HepG2 (cell line): ENCODE results near the gene CELSR2. TPM values are rescaled to one million over a fixed set of nuclear protein-coding genes. Genes with fewer than 3 reads are reported as not detected.

Source experiments
- ATAC-seq: fragments of 200-7000 bp; cut with Tn5 transposase; 3 replicates; pipeline ENCODE4 v1.9.1; 2020; ENCODE audit warnings: mild to moderate bottlenecking, moderate library complexity
- BruUV-seq: library from RNA; stranded (reverse); fragments of 400-500 nt; replicated peaks from 2 replicates; lab custom pipeline; 2021; lab: Mats Ljungman, UMichigan
- CTCF ChIA-PET: fragments of 300-600 bp; formaldehyde crosslinking; extraction: SDS; loops from one replicate; lab custom pipeline; 2021; ENCODE audit warnings: low total read pairs, inconsistent platforms, low intra/inter-chr PET ratio; lab: Yijun Ruan, JAX
- POLR2A ChIA-PET: fragments of 350-600 bp; sonication (Branson Sonifier 250); formaldehyde crosslinking; loops from one replicate; lab custom pipeline; 2020; ENCODE audit warnings: antibody characterized with exemption, inconsistent platforms; lab: Yijun Ruan, JAX
- DNase-seq: peaks from one replicate; pipeline ENCODE4 v3.0.0-alpha.2; 2015; ENCODE audit warnings: low spot score
- FAIRE-seq: peaks from 3 replicates; lab custom pipeline; 2011; peaks lifted over from hg19 to GRCh38; lab: Jason Lieb, UNC
- H2AFZ ChIP-seq: one replicate; pipeline ENCODE4 v1.6.1; 2011; ENCODE audit warnings: low read length, inconsistent platforms
- H3K27ac ChIP-seq: fragments of 300-600 bp; 3 replicates; pipeline ENCODE4 v1.8.0; 2011; ENCODE audit warnings: mixed run types, mild to moderate bottlenecking, mixed read lengths, low read length, inconsistent platforms; ENCODE audit not compliant: insufficient read depth; ENCODE audit errors: extremely low read length
- H3K27me3 ChIP-seq, 2 experiments: fragments of 200-600 bp in 1 of 2; 2 replicates in 1 of 2; 3 replicates in 1 of 2; pipeline versions ENCODE4 v1.6.0 to v1.8.0; 2011; ENCODE audit warnings: low read length in 2 of 2, mild to moderate bottlenecking in 2 of 2, moderate library complexity in 2 of 2, inconsistent platforms in 1 of 2; ENCODE audit not compliant: insufficient read depth in 2 of 2, control insufficient read depth in 1 of 2
- H3K36me3 ChIP-seq, 2 experiments: fragments of 200-600 bp in 1 of 2; replicated peaks in 1 of 2; 2 replicates in 1 of 2; 3 replicates in 1 of 2; pipeline versions ENCODE4 v1.5.1 to v1.8.0; 2011; ENCODE audit warnings: low read length in 2 of 2, inconsistent platforms in 1 of 2; ENCODE audit not compliant: insufficient read depth in 2 of 2, control insufficient read depth in 1 of 2
- H3K4me1 ChIP-seq: 2 replicates; pipeline ENCODE4 v1.5.1; 2012; ENCODE audit warnings: low read length, inconsistent platforms; ENCODE audit not compliant: insufficient read depth
- H3K4me2 ChIP-seq: 2 replicates; pipeline ENCODE4 v1.6.0; 2011; ENCODE audit warnings: low read depth, low read length, inconsistent platforms
- H3K4me3 ChIP-seq, 3 experiments: fragments of 200-600 bp in 1 of 3; sonication (generic), shearing (Covaris generic) in 1 of 3; replicated peaks in 1 of 3; 2 replicates each; pipeline ENCODE4 v1.5.1; 2011 to 2016; ENCODE audit warnings: low read length in 3 of 3, inconsistent platforms in 2 of 3, low read depth in 2 of 3, mild to moderate bottlenecking in 2 of 3, control low read depth in 1 of 3, mixed read lengths in 1 of 3; ENCODE audit not compliant: insufficient read depth in 1 of 3
- H3K79me2 ChIP-seq: one replicate; pipeline ENCODE4 v1.6.1; 2011; ENCODE audit warnings: low read length, inconsistent platforms; ENCODE audit not compliant: insufficient read depth
- H3K9ac ChIP-seq: 2 replicates; pipeline ENCODE4 v1.6.0; 2011; ENCODE audit warnings: mild to moderate bottlenecking, low read depth, low read length, inconsistent platforms; ENCODE audit not compliant: insufficient read depth
- H3K9me3 ChIP-seq: 2 replicates; pipeline ENCODE4 v1.5.1; 2012; ENCODE audit warnings: mild to moderate bottlenecking, low read length
- H4K20me1 ChIP-seq: 2 replicates; pipeline ENCODE4 v1.6.0; 2011; ENCODE audit warnings: inconsistent platforms, mild to moderate bottlenecking, low read length, moderate library complexity; ENCODE audit not compliant: insufficient read depth
- ARID2 ChIP-seq: sonication (generic); formaldehyde crosslinking; IDR thresholded peaks from 2 replicates; pipeline ENCODE4 v1.8.1; 2022; ENCODE audit warnings: mild to moderate bottlenecking, missing genetic modification reagents, borderline replicate concordance
- ARNT ChIP-seq: fragments of 450-650 bp; IDR thresholded peaks from 2 replicates; pipeline ENCODE4 v1.6.1; 2017
- ESRRA ChIP-seq: sonication (generic); formaldehyde crosslinking; IDR thresholded peaks from 2 replicates; pipeline ENCODE4 v1.5.1; 2020; ENCODE audit warnings: mild to moderate bottlenecking, low read depth, missing genetic modification reagents
- FOXO1 ChIP-seq: sonication (generic); formaldehyde crosslinking; IDR thresholded peaks from 2 replicates; pipeline ENCODE4 v1.4.0; 2020; ENCODE audit warnings: missing genetic modification reagents
- HNF4A ChIP-seq: sonication (generic); formaldehyde crosslinking; IDR thresholded peaks from 2 replicates; pipeline ENCODE4 v1.4.0; 2020; ENCODE audit warnings: missing genetic modification reagents
- TEAD2 ChIP-seq: sonication (generic); formaldehyde crosslinking; IDR thresholded peaks from 2 replicates; pipeline ENCODE4 v1.9.0; 2021; ENCODE audit warnings: missing genetic modification reagents
- ZBTB10 ChIP-seq: sonication (generic); formaldehyde crosslinking; IDR thresholded peaks from 2 replicates; pipeline ENCODE4 v1.4.0; 2020; ENCODE audit warnings: missing genetic modification reagents, borderline replicate concordance
- ZNF207 ChIP-seq: fragments of 450-650 bp; IDR thresholded peaks from 2 replicates; pipeline ENCODE4 v1.6.1; 2016; ENCODE audit warnings: antibody characterized with exemption, borderline replicate concordance
- ZNF407 ChIP-seq: sonication (generic); formaldehyde crosslinking; IDR thresholded peaks from one replicate; pipeline ENCODE4 v1.5.1; 2020; ENCODE audit warnings: mild to moderate bottlenecking, missing genetic modification reagents; ENCODE audit errors: not compliant biosample characterization
- ZNF616 ChIP-seq: sonication (generic); formaldehyde crosslinking; IDR thresholded peaks from 2 replicates; pipeline ENCODE4 v1.5.0; 2020; ENCODE audit warnings: low read depth, mild to moderate bottlenecking, missing genetic modification reagents
- WGBS: methylation state at CpG from one replicate; pipeline ENCODE4 v1.1.6; 2017; ENCODE audit warnings: low lambda C conversion rate; 5-methylcytosine and 5-hydroxymethylcytosine counted together
- in situ Hi-C: cut with HindIII; loops from 2 replicates; pipeline ENCODE4 v1.10.0; 2017; ENCODE audit warnings: low pct_unique_long_range_greater_than_20kb; ENCODE audit not compliant: extremely low pct_ligation_motif_present
- intact Hi-C: fragments of 100-400 bp; cut with micrococcal nuclease; formaldehyde crosslinking; loops from one replicate; pipeline ENCODE4 v1.10.0; 2022; ENCODE audit not compliant: unreplicated experiment
- polyA plus RNA-seq, 8 experiments: library from polyadenylated mRNA; depleted of rRNA in 3 of 8; stranded (reverse) in 7 of 8; unstranded in 1 of 8; fragments of >200 nt; fragmentation: Illumina TruSeq in 4 of 8; extraction: Trizol in 4 of 8; gene quantifications; 2 replicates each; pipeline versions ENCODE4 v1.2.1 to v1.2.3, GENCODE V29; 2011 to 2016; ENCODE audit warnings: low read depth in 4 of 8, missing spikeins in 1 of 8, mixed read lengths in 1 of 8; ENCODE audit not compliant: insufficient read depth in 1 of 8
- total RNA-seq, 5 experiments: library from RNA; depleted of rRNA; stranded (reverse); fragments of >200 nt; fragmentation: Illumina TruSeq; extraction: Trizol; gene quantifications; 2 replicates each; pipeline ENCODE4 v1.2.3, GENCODE V29; 2016; ENCODE audit warnings: low read depth in 1 of 5
- TF ChIP-seq, protein P1 (sequence below): sonication (generic); formaldehyde crosslinking; IDR thresholded peaks from 2 replicates; pipeline ENCODE4 v1.8.1; 2023; ENCODE audit warnings: mild to moderate bottlenecking, missing genetic modification reagents

CELSR2 gene
- total and polyA plus RNA-seq, 2 of the 13 experiments (the other 11 are each of a cell fraction or from before 2014, with no cell fraction given), result 4.0 to 6.6 TPM

- TF ChIP-seq ZBTB10 (CRISPR knock-in tag) (no peak), FOXO1 (no peak)
These were observed 40.9 kb upstream of the CELSR2 start (continued) for GRCh38 chr1:109208394-109208793.

DNA sequence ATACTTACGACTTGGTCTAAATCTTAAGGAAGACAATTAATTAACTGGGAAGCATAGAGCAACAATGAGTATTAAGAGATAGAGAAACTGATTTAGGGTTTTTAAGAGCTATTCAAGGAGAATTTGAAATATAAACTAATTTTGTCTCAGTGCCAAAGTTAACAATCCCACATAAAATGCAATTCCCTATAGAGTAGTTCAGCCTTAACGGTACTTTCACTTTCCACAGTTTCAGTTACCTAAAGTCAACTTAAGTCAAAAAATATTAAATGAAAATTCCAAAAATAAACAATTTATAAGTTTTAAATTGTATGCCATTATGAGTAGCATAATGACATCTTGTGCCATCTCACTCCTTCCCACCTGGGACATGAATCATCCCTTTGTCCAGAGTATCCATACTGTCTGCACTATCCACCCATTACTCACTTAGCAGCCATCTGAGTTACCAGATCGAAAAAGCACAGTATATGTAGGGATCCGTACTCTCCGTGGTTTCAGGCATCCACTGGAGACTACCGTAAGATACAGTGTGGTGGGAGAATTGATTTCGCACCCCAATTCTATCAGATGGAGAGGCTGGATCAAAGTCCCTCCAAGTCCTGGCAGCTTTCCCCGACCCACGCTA is 40.4 kb upstream of the CELSR2 start:
- peak overlapping the region in 2 of 3 experiments; percentile 22 to 34; a peak in 2 of 6 replicates for H3K4me3 ChIP-seq
- H3K9ac ChIP-seq, result peak overlapping the region; percentile 45; the same call in 1 of the 2 replicates
- H4K20me1 ChIP-seq, result no peaks in the 10 kb centered on the region
- intact Hi-C loops (no loop called here), in situ Hi-C loops (no loop called here)
- POLR2A ChIA-PET, result interaction anchor here (1.8 kb wide), 1 partner anchor 109 kb away, joined by 5 read pairs; no protein-coding TSS in a partner anchor
- no peak for DNase-seq
- H3K27ac ChIP-seq, result no peak overlapping the region
- peaks cover 0 to 8% of the 10 kb centered on the region in 2 experiments; a peak in 2 of 5 replicates for H3K27me3 ChIP-seq
- peaks cover 1% of the 10 kb centered on the region for H3K79me2 ChIP-seq
- H3K36me3 ChIP-seq, result no peaks in the 10 kb centered on the region
- peak overlapping the region; percentile 91 for H2AFZ ChIP-seq
- H3K9me3 ChIP-seq, result no peaks in the 10 kb centered on the region
- H3K4me2 ChIP-seq, result peak overlapping the region; percentile 75
- 17% methylated on average over 9 of the region's 9 CpGs for WGBS
- H3K4me1 ChIP-seq, result peaks cover 24% of the 10 kb centered on the region
- no TSS peak for BruUV-seq
- no peak for FAIRE-seq
- ATAC-seq, result peak; percentile 39; the same call in 1 of the 3 replicates
- CTCF ChIA-PET, result no interaction called here
- TF ChIP-seq HNF4A (CRISPR knock-in tag) (no peak), ARNT (no peak), TEAD2 (CRISPR knock-in tag) (no peak), ZNF407 (CRISPR knock-in tag) (no peak), ZNF616 (no peak), ZNF207 (no peak), ESRRA (CRISPR knock-in tag) (no peak), ARID2 (no peak)
- TF ChIP-seq, protein P1, sequence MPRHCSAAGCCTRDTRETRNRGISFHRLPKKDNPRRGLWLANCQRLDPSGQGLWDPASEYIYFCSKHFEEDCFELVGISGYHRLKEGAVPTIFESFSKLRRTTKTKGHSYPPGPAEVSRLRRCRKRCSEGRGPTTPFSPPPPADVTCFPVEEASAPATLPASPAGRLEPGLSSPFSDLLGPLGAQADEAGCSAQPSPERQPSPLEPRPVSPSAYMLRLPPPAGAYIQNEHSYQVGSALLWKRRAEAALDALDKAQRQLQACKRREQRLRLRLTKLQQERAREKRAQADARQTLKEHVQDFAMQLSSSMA (CRISPR knock-in tag), result no peak
